Stimulated activated CD4-positive, alpha-beta T cell treated with anti-CD3 and anti-CD28 coated beads, Interleukin-4, amount 100 ng/mL, for 1 hour (primary cell): ENCODE data around the gene MEST.
A peak's percentile ranks its signal among the peaks of the same experiment; 100 is the strongest.
"Not testable (repeated sequence)": the region's sequence is repeated elsewhere in the genome, so short reads cannot be mapped to it uniquely, and the experiment has no call there.

Experiments used
- DNase-seq: peaks from one replicate; pipeline ENCODE4 v3.0.0-alpha.2; 2020

MEST gene

GRCh38 chr7:130491841-130492522 is at the start of gene MEST:
TSS of gene MEST (plus strand) at chr7:130492085. CDS start at chr7:130492314, 229 bp downstream.
- peak; percentile 6 for DNase-seq

- no peak for DNase-seq
These were observed 49.3 kb upstream of the MEST start for GRCh38 chr7:130442601-130443000.

- no peak for DNase-seq
These were observed 47.7 kb upstream of the MEST start for GRCh38 chr7:130444234-130444633.

- no peak for DNase-seq
These were observed 47.0 kb upstream of the MEST start for GRCh38 chr7:130444751-130445407.

- no peak for DNase-seq
These were observed 45.6 kb upstream of the MEST start for GRCh38 chr7:130446259-130446658.

GRCh38 chr7:130451344-130451743 is 40.5 kb upstream of the MEST start:
- not testable (repeated sequence) for DNase-seq

- no peak for DNase-seq
These were observed 38.9 kb upstream of the MEST start for GRCh38 chr7:130452951-130453350.

GRCh38 chr7:130454959-130455358 is 36.9 kb upstream of the MEST start:
- DNase-seq = no peak

- DNase-seq = no peak
These were observed 33.6 kb upstream of the MEST start for GRCh38 chr7:130458257-130458656.

GRCh38 chr7:130461272-130461671 is 30.6 kb upstream of the MEST start:
- no peak for DNase-seq

GRCh38 chr7:130463553-130464434 is 28.1 kb upstream of the MEST start:
- no peak for DNase-seq

GRCh38 chr7:130468612-130469011 is 23.3 kb upstream of the MEST start:
- no peak for DNase-seq

- DNase-seq = no peak
These were observed 19.9 kb upstream of the MEST start for GRCh38 chr7:130471974-130472373.

GRCh38 chr7:130473289-130473688 is 18.6 kb upstream of the MEST start:
- no peak for DNase-seq

GRCh38 chr7:130473876-130474275 is 18.0 kb upstream of the MEST start:
- no peak for DNase-seq

- no peak for DNase-seq
These were observed 16.1 kb upstream of the MEST start for GRCh38 chr7:130475776-130476175.

GRCh38 chr7:130476297-130477150 is 15.4 kb upstream of the MEST start:
- no peak for DNase-seq

GRCh38 chr7:130478991-130479390 is 12.9 kb upstream of the MEST start:
- no peak for DNase-seq

- DNase-seq = no peak
These were observed 12.0 kb upstream of the MEST start for GRCh38 chr7:130479716-130480400.

GRCh38 chr7:130481898-130482297 is 10.0 kb upstream of the MEST start:
- DNase-seq = no peak

GRCh38 chr7:130483031-130483430 is 8.9 kb upstream of the MEST start:
- no peak for DNase-seq

- DNase-seq = no peak
These were observed 6.2 kb upstream of the MEST start for GRCh38 chr7:130485734-130486113.
